ENCODE data around the gene HAS3.

DNA sequence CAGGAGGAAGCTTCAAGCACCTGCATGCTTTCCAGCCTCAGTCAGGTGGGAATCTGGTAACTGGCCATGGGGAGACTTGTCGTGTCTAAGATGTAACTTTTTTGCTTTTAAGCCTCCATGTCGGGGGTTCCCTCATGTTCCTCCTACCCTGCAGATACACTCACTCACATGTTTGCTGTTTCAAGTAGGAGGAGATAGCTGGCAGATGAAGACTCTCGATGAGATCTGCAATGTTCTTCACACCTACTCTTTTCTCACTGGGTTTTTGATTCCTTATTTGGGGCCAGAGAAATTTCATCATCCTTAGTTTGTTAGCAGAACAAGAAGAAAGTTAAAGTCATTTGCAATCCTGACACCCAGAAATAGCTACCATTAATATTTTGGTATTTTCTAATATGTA, 51.7 kb downstream of the HAS3 start:
- TF ChIP-seq, protein P1, sequence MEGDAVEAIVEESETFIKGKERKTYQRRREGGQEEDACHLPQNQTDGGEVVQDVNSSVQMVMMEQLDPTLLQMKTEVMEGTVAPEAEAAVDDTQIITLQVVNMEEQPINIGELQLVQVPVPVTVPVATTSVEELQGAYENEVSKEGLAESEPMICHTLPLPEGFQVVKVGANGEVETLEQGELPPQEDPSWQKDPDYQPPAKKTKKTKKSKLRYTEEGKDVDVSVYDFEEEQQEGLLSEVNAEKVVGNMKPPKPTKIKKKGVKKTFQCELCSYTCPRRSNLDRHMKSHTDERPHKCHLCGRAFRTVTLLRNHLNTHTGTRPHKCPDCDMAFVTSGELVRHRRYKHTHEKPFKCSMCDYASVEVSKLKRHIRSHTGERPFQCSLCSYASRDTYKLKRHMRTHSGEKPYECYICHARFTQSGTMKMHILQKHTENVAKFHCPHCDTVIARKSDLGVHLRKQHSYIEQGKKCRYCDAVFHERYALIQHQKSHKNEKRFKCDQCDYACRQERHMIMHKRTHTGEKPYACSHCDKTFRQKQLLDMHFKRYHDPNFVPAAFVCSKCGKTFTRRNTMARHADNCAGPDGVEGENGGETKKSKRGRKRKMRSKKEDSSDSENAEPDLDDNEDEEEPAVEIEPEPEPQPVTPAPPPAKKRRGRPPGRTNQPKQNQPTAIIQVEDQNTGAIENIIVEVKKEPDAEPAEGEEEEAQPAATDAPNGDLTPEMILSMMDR (IDR thresholded peaks at IDR 0.05 in 4 of 5, conservative IDR thresholded peaks at IDR 0.05 in 1 of 5): no peak
- TF ChIP-seq POLR2A (IDR thresholded peaks at IDR 0.05): no peak

Measured in gastrocnemius medialis (tissue), 4 donors.